ENCODE results near the gene BPI.
"Not testable (repeated sequence)": the region's sequence is repeated elsewhere in the genome, so short reads cannot be mapped to it uniquely, and the experiment has no call there.

The BPI gene

GRCh38 chr20:38278763-38279162, 25.2 kb upstream of the BPI start:
- DNase-seq, result no peak

- not testable (repeated sequence) for DNase-seq
These were observed 22.6 kb upstream of the BPI start for GRCh38 chr20:38281176-38281915.

GRCh38 chr20:38283236-38283635, 20.7 kb upstream of the BPI start:
- no peak for DNase-seq

GRCh38 chr20:38284066-38284650, 19.8 kb upstream of the BPI start:
- not testable (repeated sequence) for DNase-seq

GRCh38 chr20:38284893-38285444, 19.0 kb upstream of the BPI start:
- no peak for DNase-seq

- no peak for DNase-seq
These were observed 17.1 kb upstream of the BPI start for GRCh38 chr20:38286586-38287531.

GRCh38 chr20:38290829-38291814, 12.8 kb upstream of the BPI start:
- no peak for DNase-seq

GRCh38 chr20:38291966-38292365, 12.0 kb upstream of the BPI start:
- no peak for DNase-seq

GRCh38 chr20:38293491-38294065, 10.4 kb upstream of the BPI start:
- no peak for DNase-seq

- DNase-seq, result no peak
These were observed 9.8 kb upstream of the BPI start for GRCh38 chr20:38294076-38294591.

GRCh38 chr20:38295811-38296210, 8.1 kb upstream of the BPI start:
- no peak for DNase-seq

GRCh38 chr20:38296433-38296832, 7.5 kb upstream of the BPI start:
- DNase-seq, result no peak

GRCh38 chr20:38297916-38298674, 5.9 kb upstream of the BPI start:
- no peak for DNase-seq

GRCh38 chr20:38298768-38299288, 5.1 kb upstream of the BPI start:
- no peak for DNase-seq

- no peak for DNase-seq
These were observed 4.0 kb upstream of the BPI start for GRCh38 chr20:38299963-38300362.

- DNase-seq, result no peak
These were observed 3.5 kb upstream of the BPI start for GRCh38 chr20:38300438-38300837.

- no peak for DNase-seq
These were observed 2.6 kb upstream of the BPI start for GRCh38 chr20:38301309-38301708.

- DNase-seq, result no peak
These were observed 1.2 kb upstream of the BPI start for GRCh38 chr20:38302786-38303185.

GRCh38 chr20:38304845-38305447, 990 bp downstream of the BPI start:
- DNase-seq, result peak; percentile 39

GRCh38 chr20:38305541-38305940, 1.6 kb downstream of the BPI start:
- DNase-seq, result no peak

Measured in activated CD4-positive, alpha-beta T cell treated with anti-CD3 and anti-CD28 coated beads, Interleukin-2, amount 50 U/mL, for 16 hours (primary cell).